OCI-LY7 (cell line): Measurements from ENCODE around the gene FAM171A1. TPM values are rescaled to one million over a fixed set of nuclear protein-coding genes. Genes with fewer than 3 reads are reported as not detected.
"Not testable (repeated sequence)": the region's sequence is repeated elsewhere in the genome, so short reads cannot be mapped to it uniquely, and the experiment has no call there.

Source experiments
- BruUV-seq: library from RNA; stranded (reverse); fragments of 400-500 nt; replicated peaks from 2 replicates; lab custom pipeline; 2021; lab: Mats Ljungman, UMichigan
- CTCF ChIA-PET: fragments of 300-600 bp; sonication (Branson Sonifier 250); formaldehyde crosslinking; loops from one replicate; lab custom pipeline; 2022; ENCODE audit warnings: antibody characterized with exemption; ENCODE audit not compliant: unreplicated experiment; lab: Charles Lee
- POLR2A ChIA-PET: fragments of 300-600 bp; sonication (Branson Sonifier 250); formaldehyde crosslinking; loops from one replicate; lab custom pipeline; 2022; ENCODE audit warnings: antibody characterized with exemption; lab: Charles Lee
- DNase-seq: peaks from one replicate; pipeline ENCODE4 v3.0.0-alpha.2; 2015; ENCODE audit warnings: low spot score
- H2AFZ ChIP-seq: fragments of 200-600 bp; sonication (generic), shearing (Covaris generic); 2 replicates; pipeline ENCODE4 v1.6.1; 2014; ENCODE audit warnings: mild to moderate bottlenecking, antibody characterized with exemption, low read length, moderate library complexity
- H3K27ac ChIP-seq: fragments of 200-600 bp; sonication (generic); 2 replicates; pipeline ENCODE4 v1.5.1; 2014; ENCODE audit warnings: mixed run types, low read depth, mild to moderate bottlenecking, moderate library complexity, low read length, inconsistent platforms; ENCODE audit not compliant: poor library complexity, severe bottlenecking
- H3K36me3 ChIP-seq: fragments of 200-600 bp; sonication (generic); 2 replicates; pipeline ENCODE4 v1.6.1; 2014; ENCODE audit warnings: mild to moderate bottlenecking, antibody characterized with exemption, low read length, moderate library complexity, mixed read lengths; ENCODE audit not compliant: insufficient read depth
- H3K4me1 ChIP-seq: fragments of 200-600 bp; sonication (generic); 2 replicates; pipeline ENCODE4 v1.5.1; 2014; ENCODE audit warnings: mild to moderate bottlenecking, low read length; ENCODE audit not compliant: insufficient read depth, poor library complexity, severe bottlenecking
- H3K4me2 ChIP-seq: fragments of 200-600 bp; sonication (generic); 2 replicates; pipeline ENCODE4 v1.6.1; 2014; ENCODE audit warnings: mild to moderate bottlenecking, low read length
- H3K4me3 ChIP-seq: fragments of 200-600 bp; sonication (generic); 2 replicates; pipeline ENCODE4 v1.5.1; 2014; ENCODE audit warnings: mild to moderate bottlenecking, low read depth, low read length; ENCODE audit not compliant: poor library complexity, severe bottlenecking
- H3K79me2 ChIP-seq: fragments of 200-600 bp; sonication (generic); 2 replicates; pipeline ENCODE4 v1.6.1; 2016; ENCODE audit warnings: low read depth, mild to moderate bottlenecking, low read length, moderate library complexity, mixed read lengths; ENCODE audit not compliant: insufficient read depth
- H3K9me2 ChIP-seq: fragments of 200-600 bp; sonication (generic); 2 replicates; pipeline ENCODE4 v1.6.1; 2016; ENCODE audit warnings: mild to moderate bottlenecking, low read length, mixed read lengths; ENCODE audit not compliant: insufficient read depth
- H3K9me3 ChIP-seq: fragments of 200-600 bp; sonication (generic); 2 replicates; pipeline ENCODE4 v1.6.1; 2014; ENCODE audit warnings: mild to moderate bottlenecking, mixed run types, low read length, mixed read lengths
- H4K20me1 ChIP-seq: fragments of 200-600 bp; sonication (generic); 2 replicates; pipeline ENCODE4 v1.6.1; 2014; ENCODE audit warnings: mild to moderate bottlenecking, antibody characterized with exemption, low read length, moderate library complexity, mixed read lengths; ENCODE audit not compliant: insufficient read depth
- EZH2phosphoT487 ChIP-seq: fragments of 200-600 bp; sonication (generic); IDR thresholded peaks from 2 replicates; pipeline ENCODE4 v1.6.1; 2018; ENCODE audit warnings: low read depth, borderline replicate concordance, mild to moderate bottlenecking, mixed run types, antibody characterized with exemption, low read length, moderate library complexity, mixed read lengths
- intact Hi-C: fragments of 100-400 bp; cut with micrococcal nuclease; formaldehyde crosslinking; loops from one replicate; pipeline ENCODE4 v1.10.0; 2022; ENCODE audit not compliant: unreplicated experiment
- total RNA-seq, 2 experiments: library from RNA; depleted of rRNA in 1 of 2; stranded (reverse); fragments of >200 nt in 1 of 2; shearing (Covaris generic) in 1 of 2; gene quantifications; 2 replicates each; pipeline ENCODE4 v1.2.3, GENCODE V29; 2014 to 2022
- TF ChIP-seq, protein P1 (sequence below): fragments of 200-600 bp; sonication (generic); conservative IDR thresholded peaks from 2 replicates; pipeline ENCODE4 v1.5.1; 2014; ENCODE audit warnings: mild to moderate bottlenecking, antibody characterized with exemption, low read length, moderate library complexity, mixed read lengths

Gene FAM171A1
- total RNA-seq, 2 experiments from 2014 or later: not detected

DNA sequence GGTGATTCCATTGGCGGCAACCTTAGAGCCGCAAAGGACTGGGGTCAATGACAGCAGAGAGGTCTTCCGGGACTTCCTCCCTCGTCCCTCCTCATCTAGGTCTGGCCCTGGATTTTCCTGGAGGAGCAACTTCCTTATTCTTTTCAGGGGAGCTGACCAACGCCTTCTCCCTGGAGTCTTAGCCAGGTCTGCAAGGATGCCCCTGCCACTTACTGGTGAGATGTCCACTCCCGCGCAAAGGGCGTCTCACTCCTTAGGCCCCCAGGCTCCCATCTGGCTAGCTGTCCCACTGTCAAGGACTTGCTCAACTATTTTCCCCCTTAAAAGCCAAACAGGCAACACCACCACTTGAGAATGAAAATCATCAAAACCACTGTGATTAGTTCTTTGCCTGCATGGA lies 160.6 kb downstream of the FAM171A1 start:
- ChIA-PET POLR2A (no interaction called here), CTCF (no interaction called here)
- intact Hi-C loops: no loop called here
- H3K27ac ChIP-seq: no peak overlapping the region
- no peak overlapping the region for H3K4me2 ChIP-seq
- H3K4me3 ChIP-seq: no peak overlapping the region
- no peaks in the 10 kb centered on the region for H3K4me1 ChIP-seq
- H4K20me1 ChIP-seq: no peaks in the 10 kb centered on the region
- H3K9me2 ChIP-seq: no peaks in the 10 kb centered on the region
- no TSS peak for BruUV-seq
- H3K36me3 ChIP-seq: no peaks in the 10 kb centered on the region
- no peak for TF ChIP-seq EZH2phosphoT487
- TF ChIP-seq, protein P1, sequence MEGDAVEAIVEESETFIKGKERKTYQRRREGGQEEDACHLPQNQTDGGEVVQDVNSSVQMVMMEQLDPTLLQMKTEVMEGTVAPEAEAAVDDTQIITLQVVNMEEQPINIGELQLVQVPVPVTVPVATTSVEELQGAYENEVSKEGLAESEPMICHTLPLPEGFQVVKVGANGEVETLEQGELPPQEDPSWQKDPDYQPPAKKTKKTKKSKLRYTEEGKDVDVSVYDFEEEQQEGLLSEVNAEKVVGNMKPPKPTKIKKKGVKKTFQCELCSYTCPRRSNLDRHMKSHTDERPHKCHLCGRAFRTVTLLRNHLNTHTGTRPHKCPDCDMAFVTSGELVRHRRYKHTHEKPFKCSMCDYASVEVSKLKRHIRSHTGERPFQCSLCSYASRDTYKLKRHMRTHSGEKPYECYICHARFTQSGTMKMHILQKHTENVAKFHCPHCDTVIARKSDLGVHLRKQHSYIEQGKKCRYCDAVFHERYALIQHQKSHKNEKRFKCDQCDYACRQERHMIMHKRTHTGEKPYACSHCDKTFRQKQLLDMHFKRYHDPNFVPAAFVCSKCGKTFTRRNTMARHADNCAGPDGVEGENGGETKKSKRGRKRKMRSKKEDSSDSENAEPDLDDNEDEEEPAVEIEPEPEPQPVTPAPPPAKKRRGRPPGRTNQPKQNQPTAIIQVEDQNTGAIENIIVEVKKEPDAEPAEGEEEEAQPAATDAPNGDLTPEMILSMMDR: no peak
- H3K79me2 ChIP-seq: no peaks in the 10 kb centered on the region
- no peak for DNase-seq
- H2AFZ ChIP-seq: no peak overlapping the region
- no peaks in the 10 kb centered on the region for H3K9me3 ChIP-seq

DNA sequence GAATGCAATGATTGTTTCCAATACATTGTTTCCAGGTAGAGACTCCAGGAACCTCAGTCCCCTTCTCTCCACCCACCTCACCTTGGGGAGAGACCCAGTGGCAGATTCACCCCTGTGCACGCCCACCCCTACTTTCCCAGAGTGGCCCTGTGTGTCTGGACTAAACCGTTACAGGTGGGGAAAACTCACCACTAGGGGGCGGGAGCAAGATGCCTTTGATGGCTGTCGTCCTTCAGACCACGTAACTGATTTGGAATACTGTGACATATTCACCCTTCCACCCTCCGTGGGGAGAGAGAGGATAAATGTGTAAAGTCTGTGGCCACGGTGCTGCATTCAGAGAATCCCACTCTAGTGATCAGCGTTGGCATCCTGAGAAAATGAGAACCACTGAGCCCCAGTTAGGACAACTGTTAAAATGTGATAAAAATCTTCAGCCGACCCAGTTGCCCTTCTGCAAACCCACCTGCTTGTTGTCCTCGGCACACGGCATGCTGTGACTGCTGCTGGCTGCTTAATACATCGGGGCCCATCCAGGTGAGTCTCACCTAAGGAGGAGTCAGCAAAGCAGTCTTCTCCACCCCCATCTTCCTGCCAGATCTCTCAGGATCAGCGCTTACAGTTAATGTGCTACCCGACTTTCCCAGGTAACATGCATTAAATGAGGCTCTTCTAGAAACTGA lies 161.1 kb downstream of the FAM171A1 start:
- H3K36me3 ChIP-seq: no peaks in the 10 kb centered on the region
- H3K9me3 ChIP-seq: no peaks in the 10 kb centered on the region
- intact Hi-C loops: no loop called here
- no peaks in the 10 kb centered on the region for H3K4me1 ChIP-seq
- DNase-seq: peak; percentile 68
- H3K79me2 ChIP-seq: no peaks in the 10 kb centered on the region
- BruUV-seq: no TSS peak
- H3K27ac ChIP-seq: no peak overlapping the region
- H2AFZ ChIP-seq: no peak overlapping the region
- no peak overlapping the region for H3K4me2 ChIP-seq
- H4K20me1 ChIP-seq: no peaks in the 10 kb centered on the region
- ChIA-PET POLR2A (interaction anchor here (0.7 kb wide), 1 partner anchor 763 kb away, joined by 4 read pairs; no protein-coding TSS in a partner anchor), CTCF (no interaction called here)
- H3K9me2 ChIP-seq: no peaks in the 10 kb centered on the region
- no peak overlapping the region for H3K4me3 ChIP-seq
- TF ChIP-seq, protein P1: peak; percentile 93
- no peak for TF ChIP-seq EZH2phosphoT487

DNA sequence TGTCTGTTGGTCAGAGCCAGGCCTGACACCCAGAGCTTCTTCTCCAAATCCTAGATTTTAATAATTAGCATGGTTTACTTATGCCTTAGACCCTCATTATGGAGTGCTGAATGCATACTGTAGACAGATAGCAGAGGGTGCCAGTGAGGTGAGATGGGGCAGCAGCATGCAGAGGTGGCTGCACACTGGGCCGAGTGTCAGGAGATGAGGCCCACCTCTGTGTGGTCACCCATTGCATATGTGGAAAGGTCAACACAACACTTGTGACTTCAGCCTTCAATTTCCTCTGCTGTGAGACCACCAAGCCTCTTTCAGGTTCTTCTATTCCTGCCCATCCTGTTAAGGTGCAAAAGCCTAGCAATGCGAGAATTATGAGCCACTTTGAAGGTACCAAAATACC lies 162.9 kb downstream of the FAM171A1 start:
- H3K27ac ChIP-seq: no peak overlapping the region
- intact Hi-C loops: no loop called here
- POLR2A ChIA-PET: no interaction called here
- DNase-seq: no peak
- no peak overlapping the region for H3K4me3 ChIP-seq
- H3K9me3 ChIP-seq: no peaks in the 10 kb centered on the region
- no peaks in the 10 kb centered on the region for H3K4me1 ChIP-seq
- H3K36me3 ChIP-seq: no peaks in the 10 kb centered on the region
- no peaks in the 10 kb centered on the region for H3K79me2 ChIP-seq
- TF ChIP-seq, protein P1: no peak
- TF ChIP-seq EZH2phosphoT487: no peak
- H4K20me1 ChIP-seq: no peaks in the 10 kb centered on the region
- peak overlapping the region; percentile 30; the same call in 1 of the 2 replicates for H3K4me2 ChIP-seq
- BruUV-seq: no TSS peak
- no peaks in the 10 kb centered on the region for H3K9me2 ChIP-seq
- H2AFZ ChIP-seq: no peak overlapping the region; the same call in 1 of the 2 replicates
- CTCF ChIA-PET: no interaction called here

DNA sequence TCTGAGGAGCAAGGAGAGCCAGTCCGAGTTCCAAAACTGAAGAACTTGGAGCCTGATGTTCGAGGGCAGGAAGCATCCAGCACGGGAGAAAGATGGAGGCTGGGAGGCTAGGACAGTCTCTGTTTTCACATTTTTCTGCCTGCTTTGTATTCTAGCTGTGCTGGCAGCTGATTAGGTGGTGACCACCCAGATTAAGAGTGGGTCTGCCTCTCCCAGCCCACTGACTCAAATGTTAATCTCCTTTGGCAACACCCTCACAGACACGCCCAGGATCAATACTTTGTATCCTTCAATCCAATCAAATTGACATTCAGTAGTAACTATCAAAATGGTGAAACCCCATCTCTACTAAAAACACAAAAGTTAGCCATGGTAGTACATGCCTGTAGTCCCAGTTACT lies 163.7 kb downstream of the FAM171A1 start:
- BruUV-seq, H3K79me2 ChIP-seq, DNase-seq, H3K4me1 ChIP-seq, H3K4me3 ChIP-seq, H3K36me3 ChIP-seq, CTCF ChIA-PET, H3K9me3 ChIP-seq, H2AFZ ChIP-seq, intact Hi-C loops, H4K20me1 ChIP-seq, H3K9me2 ChIP-seq, H3K4me2 ChIP-seq, H3K27ac ChIP-seq: not testable (repeated sequence)
- POLR2A ChIA-PET: interaction anchor here (0.5 kb wide), 1 partner anchor 60 kb away, joined by 3 read pairs; no protein-coding TSS in a partner anchor
